GM23248 (cell line): ENCODE data around the gene LRRC74A. TPM values are rescaled to one million over a fixed set of nuclear protein-coding genes. Genes with fewer than 3 reads are reported as not detected.
A peak's percentile ranks its signal among the peaks of the same experiment; 100 is the strongest.

Source experiments
- DNase-seq: peaks from one replicate; pipeline ENCODE4 v3.0.0-alpha.2; 2015
- H2AFZ ChIP-seq: fragments of 200-600 bp; sonication (generic); 2 replicates; pipeline ENCODE4 v1.6.1; 2016; ENCODE audit warnings: antibody characterized with exemption
- H3F3A ChIP-seq: fragments of 200-600 bp; sonication (generic); 2 replicates; pipeline ENCODE4 v1.6.1; 2016; ENCODE audit warnings: mild to moderate bottlenecking, antibody characterized with exemption, mixed run types; ENCODE audit not compliant: insufficient read depth
- H3K27ac ChIP-seq: fragments of 200-600 bp; sonication (generic); 2 replicates; pipeline ENCODE4 v1.5.1; 2016; ENCODE audit warnings: mild to moderate bottlenecking
- H3K27me3 ChIP-seq: fragments of 200-600 bp; sonication (generic); replicated peaks from 2 replicates; pipeline ENCODE4 v1.6.1; 2016; ENCODE audit warnings: mild to moderate bottlenecking; ENCODE audit not compliant: insufficient read depth
- H3K36me3 ChIP-seq: fragments of 200-600 bp; sonication (generic); 2 replicates; pipeline ENCODE4 v1.6.1; 2016; ENCODE audit warnings: low read depth, mild to moderate bottlenecking
- H3K4me1 ChIP-seq: fragments of 200-600 bp; sonication (generic); 2 replicates; pipeline ENCODE4 v1.6.1; 2016; ENCODE audit warnings: mild to moderate bottlenecking; ENCODE audit not compliant: insufficient read depth
- H3K4me2 ChIP-seq: fragments of 200-600 bp; sonication (generic); one replicate; pipeline ENCODE4 v1.6.1; 2016; ENCODE audit warnings: mild to moderate bottlenecking; ENCODE audit not compliant: unreplicated experiment
- H3K4me3 ChIP-seq: fragments of 200-600 bp; sonication (generic); 2 replicates; pipeline ENCODE4 v1.5.1; 2016; ENCODE audit warnings: mild to moderate bottlenecking
- H3K79me2 ChIP-seq: fragments of 200-600 bp; sonication (generic); 2 replicates; pipeline ENCODE4 v1.6.1; 2016; ENCODE audit warnings: mild to moderate bottlenecking; ENCODE audit not compliant: insufficient read depth
- H3K9ac ChIP-seq: fragments of 200-600 bp; sonication (generic); 2 replicates; pipeline ENCODE4 v1.6.1; 2016; ENCODE audit warnings: mild to moderate bottlenecking
- H3K9me2 ChIP-seq: fragments of 200-600 bp; sonication (generic); 2 replicates; pipeline ENCODE4 v1.6.1; 2016; ENCODE audit warnings: mixed run types, mild to moderate bottlenecking, moderate library complexity; ENCODE audit not compliant: insufficient read depth
- H3K9me3 ChIP-seq: fragments of 200-600 bp; sonication (generic); one replicate; pipeline ENCODE4 v1.6.1; 2017; ENCODE audit warnings: low read depth
- H4K20me1 ChIP-seq: fragments of 200-600 bp; sonication (generic); 2 replicates; pipeline ENCODE4 v1.6.0; 2016; ENCODE audit not compliant: insufficient read depth
- EZH2 ChIP-seq: fragments of 200-600 bp; sonication (generic); IDR thresholded peaks from 2 replicates; pipeline ENCODE4 v1.6.1; 2018; ENCODE audit warnings: antibody characterized with exemption, mild to moderate bottlenecking; ENCODE audit not compliant: insufficient read depth, poor library complexity, severe bottlenecking
- EZH2phosphoT487 ChIP-seq: fragments of 200-600 bp; sonication (generic); IDR thresholded peaks from 2 replicates; pipeline ENCODE4 v1.6.1; 2018; ENCODE audit warnings: antibody characterized with exemption, moderate library complexity, mild to moderate bottlenecking, low read depth; ENCODE audit not compliant: insufficient read depth
- WGBS, 2 experiments: methylation state at CpG; one replicate each; pipeline ENCODE4 v1.1.6; 2015 to 2017; ENCODE audit warnings: low lambda C conversion rate in 2 of 2, low coverage in 1 of 2; ENCODE audit errors: missing lambda C conversion rate in 2 of 2; 5-methylcytosine and 5-hydroxymethylcytosine counted together
- in situ Hi-C: fragments of 300-500 bp; cut with MboI; formaldehyde crosslinking; loops from 2 replicates; pipeline ENCODE4 v1.15.0; 2020
- polyA plus RNA-seq: library from polyadenylated mRNA; unstranded; fragments of >200 nt; fragmentation: Nextera tagmentation; extraction: Ambion mirVana; gene quantifications from 2 replicates; pipeline ENCODE4 v1.2.1, GENCODE V29; 2016
- total RNA-seq: library from RNA; depleted of rRNA; stranded (reverse); fragments of >200 nt; shearing (Covaris generic); gene quantifications from 2 replicates; pipeline ENCODE4 v1.2.3, GENCODE V29; 2014

LRRC74A gene
- total and polyA plus RNA-seq, 2 experiments from 2014 or later: not detected

- TF ChIP-seq EZH2: no peak
- TF ChIP-seq EZH2phosphoT487: no peak
- H3K27me3 ChIP-seq: peaks cover 12% of the 10 kb centered on the region; the same call in 1 of the 2 replicates
- no peak overlapping the region for H3K4me2 ChIP-seq
- H3K4me1 ChIP-seq: no peaks in the 10 kb centered on the region
- H3K27ac ChIP-seq: no peak overlapping the region
- DNase-seq: no peak
- H4K20me1 ChIP-seq: no peaks in the 10 kb centered on the region
- H3K4me3 ChIP-seq: no peak overlapping the region
- 54 to 63% methylated on average over 2 of the region's 2 CpGs for WGBS, 2 experiments
- in situ Hi-C loops: no loop called here
- no peaks in the 10 kb centered on the region for H3K79me2 ChIP-seq
- H3F3A ChIP-seq: no peaks in the 10 kb centered on the region
- no peak overlapping the region for H3K9ac ChIP-seq
- no peaks in the 10 kb centered on the region for H3K9me3 ChIP-seq
- no peaks in the 10 kb centered on the region for H3K36me3 ChIP-seq
- H2AFZ ChIP-seq: no peak overlapping the region
- no peaks in the 10 kb centered on the region for H3K9me2 ChIP-seq
Measured at GRCh38 chr14:76833011-76833410, 6.8 kb downstream of the LRRC74A start.

DNA sequence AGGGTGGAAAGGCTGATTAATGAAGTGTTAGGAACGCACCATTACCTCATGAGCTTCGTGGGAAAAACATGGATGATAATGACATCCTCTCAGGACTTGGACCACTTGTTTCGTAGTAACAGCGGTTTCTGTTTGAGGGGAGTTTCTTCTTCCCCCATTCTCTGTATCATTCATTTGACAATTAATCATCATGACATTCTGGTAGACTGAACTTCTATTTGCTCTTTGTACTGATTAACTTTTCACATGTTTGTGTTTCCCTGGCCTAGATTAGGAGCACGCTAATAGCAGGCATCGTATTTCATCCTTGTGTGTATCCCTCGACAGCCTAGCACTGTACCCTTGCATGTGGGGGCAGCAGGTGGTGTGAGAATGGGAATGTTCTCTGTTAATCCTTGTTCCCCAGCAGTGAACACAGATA lies 8.0 kb downstream of the LRRC74A start:
- Histone ChIP-seq H3K27ac (no peak overlapping the region), H3K9ac (no peak overlapping the region), H3K9me3 (no peaks in the 10 kb centered on the region), H4K20me1 (no peaks in the 10 kb centered on the region), H3K4me2 (no peak overlapping the region), H2AFZ (no peak overlapping the region), H3K27me3 (peaks cover 24% of the 10 kb centered on the region), H3K9me2 (no peaks in the 10 kb centered on the region), H3K4me1 (no peaks in the 10 kb centered on the region), H3F3A (no peaks in the 10 kb centered on the region), H3K79me2 (no peaks in the 10 kb centered on the region), H3K36me3 (no peaks in the 10 kb centered on the region), H3K4me3 (no peak overlapping the region)
- TF ChIP-seq EZH2phosphoT487: no peak
- no peak for TF ChIP-seq EZH2
- in situ Hi-C loops: no loop called here
- no peak for DNase-seq
- WGBS, 2 experiments: 60 to 66% methylated on average over 7 of the region's 7 CpGs

DNA sequence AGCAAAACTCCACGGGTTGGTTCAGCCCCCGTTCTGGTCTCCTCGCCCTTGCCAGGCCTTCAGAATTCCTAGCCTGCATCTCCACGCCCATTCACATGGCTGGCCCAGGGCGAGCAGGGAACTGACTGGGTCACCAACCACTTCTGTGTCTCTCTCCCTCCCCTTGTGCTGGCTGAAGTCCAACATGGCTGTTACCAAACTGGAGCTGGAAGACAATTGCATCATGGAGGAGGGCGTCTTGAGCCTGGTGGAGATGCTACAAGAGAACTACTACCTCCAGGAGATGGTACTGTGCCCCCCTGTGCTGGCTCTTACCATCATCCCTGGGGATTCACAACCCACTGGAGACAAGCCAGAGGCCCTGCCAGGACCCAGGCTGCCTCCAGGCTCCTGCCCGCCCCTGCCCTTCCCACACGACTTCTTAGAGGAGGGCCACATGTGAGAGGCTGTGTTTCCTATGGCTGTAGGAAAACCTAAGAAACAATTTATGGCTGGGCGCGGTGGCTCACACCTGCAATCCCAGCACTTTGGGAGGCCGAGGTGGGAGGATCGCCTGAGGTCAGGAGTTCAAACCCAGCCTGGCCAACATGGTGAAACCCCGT lies 9.9 kb downstream of the LRRC74A start:
- no peaks in the 10 kb centered on the region for H3K4me1 ChIP-seq
- peak; percentile 14 for DNase-seq
- H3K4me3 ChIP-seq: no peak overlapping the region
- H2AFZ ChIP-seq: no peak overlapping the region
- H3K9me3 ChIP-seq: no peaks in the 10 kb centered on the region
- no peak overlapping the region for H3K9ac ChIP-seq
- no peaks in the 10 kb centered on the region for H3K36me3 ChIP-seq
- in situ Hi-C loops: no loop called here
- peaks cover 24% of the 10 kb centered on the region for H3K27me3 ChIP-seq
- no peak for TF ChIP-seq EZH2phosphoT487
- no peak overlapping the region for H3K4me2 ChIP-seq
- no peak overlapping the region for H3K27ac ChIP-seq
- no peaks in the 10 kb centered on the region for H3K9me2 ChIP-seq
- no peaks in the 10 kb centered on the region for H3F3A ChIP-seq
- WGBS, 2 experiments: 52 to 54% methylated on average over 13 of the region's 13 CpGs
- no peaks in the 10 kb centered on the region for H3K79me2 ChIP-seq
- no peaks in the 10 kb centered on the region for H4K20me1 ChIP-seq

- Histone ChIP-seq H3K4me3 (no peak overlapping the region), H3K27me3 (peaks cover 24% of the 10 kb centered on the region), H3K9ac (no peak overlapping the region), H3K9me2 (no peaks in the 10 kb centered on the region), H3K9me3 (no peaks in the 10 kb centered on the region), H3K79me2 (no peaks in the 10 kb centered on the region), H3F3A (no peaks in the 10 kb centered on the region), H4K20me1 (no peaks in the 10 kb centered on the region), H2AFZ (no peak overlapping the region), H3K36me3 (no peaks in the 10 kb centered on the region), H3K27ac (no peak overlapping the region), H3K4me1 (no peaks in the 10 kb centered on the region), H3K4me2 (no peak overlapping the region)
- in situ Hi-C loops: no loop called here
- TF ChIP-seq EZH2phosphoT487: no peak
- no peak for TF ChIP-seq EZH2
- WGBS, 2 experiments: 36 to 38% methylated on average over 5 of the region's 5 CpGs
- DNase-seq: no peak
Measured at GRCh38 chr14:76837524-76837923, 11.3 kb downstream of the LRRC74A start.

GRCh38 chr14:76842414-76842813 lies 16.2 kb downstream of the LRRC74A start:
- no peaks in the 10 kb centered on the region for H3K36me3 ChIP-seq
- no peak overlapping the region for H3K4me3 ChIP-seq

More at GRCh38 chr14:76842414-76842813, 16.2 kb downstream of the LRRC74A start:
- TF ChIP-seq EZH2phosphoT487 (no peak), EZH2 (no peak)
- in situ Hi-C loops: no loop called here
- no peak for DNase-seq
- Histone ChIP-seq H3K27me3 (peaks cover 29% of the 10 kb centered on the region), H3K4me1 (no peaks in the 10 kb centered on the region), H3K9me3 (no peaks in the 10 kb centered on the region), H3F3A (no peaks in the 10 kb centered on the region), H2AFZ (no peak overlapping the region), H3K9ac (no peak overlapping the region), H4K20me1 (no peaks in the 10 kb centered on the region), H3K9me2 (no peaks in the 10 kb centered on the region), H3K4me2 (no peak overlapping the region), H3K79me2 (no peaks in the 10 kb centered on the region), H3K27ac (no peak overlapping the region)
